GM18873 (cell line): ENCODE results near the gene ICAM2.
"Not testable (repeated sequence)": the region's sequence is repeated elsewhere in the genome, so short reads cannot be mapped to it uniquely, and the experiment has no call there.

Experiments
- ATAC-seq: cut with Tn5 transposase; IDR thresholded peaks from one replicate; pipeline ENCODE4 v1.9.1; 2021; ENCODE audit warnings: mild to moderate bottlenecking, moderate library complexity, moderate number of reproducible peaks; ENCODE audit not compliant: unreplicated experiment, low FRiP score

ICAM2 gene

DNA sequence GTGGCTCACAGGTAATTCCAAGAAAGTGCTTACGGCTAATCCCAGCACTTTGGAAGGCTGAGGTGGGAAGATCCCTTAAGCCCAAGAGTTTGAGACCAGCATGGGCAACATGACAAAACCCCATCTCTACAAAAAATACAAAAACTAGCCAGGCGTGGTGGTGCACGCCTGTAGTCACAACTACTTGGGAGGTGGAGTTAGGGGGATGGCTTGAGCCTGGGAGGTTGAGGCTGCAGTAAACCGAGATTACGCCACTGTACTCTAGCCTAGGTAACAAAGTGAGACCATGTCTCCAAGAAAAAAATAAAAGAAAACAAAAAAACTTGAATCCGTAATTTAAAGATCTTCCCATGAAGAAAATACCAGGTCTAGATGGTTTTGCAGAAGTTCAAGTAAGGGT lies 5.0 kb downstream of the ICAM2 start:
- ATAC-seq: no peak

DNA sequence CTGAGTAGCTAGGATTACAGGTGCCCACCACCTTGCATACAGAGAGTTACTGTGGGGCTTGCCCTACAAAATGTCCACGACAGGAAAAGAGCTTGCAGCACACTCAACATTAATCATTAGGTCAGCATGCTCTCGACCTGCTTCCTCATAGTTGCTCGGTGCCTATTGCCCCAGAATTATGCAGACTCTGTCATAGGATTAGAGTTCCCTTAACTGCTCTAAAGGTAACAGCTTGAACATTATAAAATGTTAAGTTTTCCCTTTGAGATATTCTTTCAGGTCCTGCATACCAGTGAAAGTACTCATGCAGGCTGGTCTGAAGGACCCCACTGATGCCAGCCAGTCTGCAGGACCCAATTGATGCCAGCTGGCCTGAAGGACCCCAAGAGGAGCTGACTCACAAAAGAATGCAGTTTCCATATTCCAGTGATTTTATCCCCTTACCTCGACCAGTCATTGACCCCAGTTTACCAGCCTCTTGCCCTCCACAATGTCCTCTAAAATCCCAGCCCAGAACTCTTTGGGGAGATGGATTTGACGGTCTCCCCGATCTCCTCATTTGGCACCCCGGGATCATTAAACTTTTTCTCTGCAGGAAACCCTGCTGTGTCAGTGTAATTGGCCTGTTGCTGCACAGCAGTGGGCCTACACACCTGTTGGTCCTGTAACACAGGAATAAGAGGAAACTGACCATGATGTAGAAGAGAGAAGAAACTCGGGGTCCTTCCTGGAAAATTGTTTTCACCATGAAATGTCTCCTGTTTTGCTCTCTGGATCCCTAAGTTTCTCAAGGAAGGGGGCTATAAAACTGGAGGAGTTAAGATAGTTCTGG lies 10.6 kb downstream of the ICAM2 start:
- no peak for ATAC-seq

DNA sequence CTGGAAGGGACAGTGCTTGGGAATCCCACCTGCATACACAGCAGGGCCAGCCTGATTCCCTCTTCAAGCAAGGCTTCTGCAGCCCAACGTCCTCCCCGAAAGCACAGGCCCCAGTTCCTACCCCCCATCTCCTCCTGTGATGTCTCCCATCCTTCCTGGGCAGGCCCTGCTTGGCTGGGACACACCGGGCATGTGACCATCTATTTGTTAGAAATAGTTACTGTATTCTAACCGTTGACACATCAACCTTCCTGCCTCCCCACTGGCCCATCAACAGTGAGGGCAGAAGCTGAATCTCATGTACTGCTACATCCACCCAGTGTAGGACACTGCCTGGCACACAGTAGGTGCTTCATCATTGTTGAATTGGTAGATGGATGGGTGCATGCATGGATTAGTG lies 11.6 kb downstream of the ICAM2 start:
- ATAC-seq: no peak

DNA sequence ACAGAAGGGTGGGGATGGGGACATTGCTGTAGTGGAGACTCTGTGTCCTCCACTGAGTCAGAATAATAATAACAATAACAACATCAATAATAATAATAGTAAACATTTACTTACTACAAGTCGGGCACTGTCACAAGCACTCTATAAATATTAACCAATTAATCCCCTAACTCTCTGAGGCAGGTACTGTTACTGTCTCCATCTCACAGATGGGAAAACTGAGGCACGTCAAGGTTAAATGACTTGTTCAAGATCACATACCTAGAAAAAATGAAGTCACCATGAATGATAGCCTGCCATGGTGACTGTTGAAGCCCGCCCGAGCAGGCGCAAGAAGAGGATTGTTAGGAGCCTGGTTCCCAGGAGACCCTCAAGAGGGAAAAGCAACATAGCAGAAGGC lies 12.1 kb downstream of the ICAM2 start:
- ATAC-seq: no peak

DNA sequence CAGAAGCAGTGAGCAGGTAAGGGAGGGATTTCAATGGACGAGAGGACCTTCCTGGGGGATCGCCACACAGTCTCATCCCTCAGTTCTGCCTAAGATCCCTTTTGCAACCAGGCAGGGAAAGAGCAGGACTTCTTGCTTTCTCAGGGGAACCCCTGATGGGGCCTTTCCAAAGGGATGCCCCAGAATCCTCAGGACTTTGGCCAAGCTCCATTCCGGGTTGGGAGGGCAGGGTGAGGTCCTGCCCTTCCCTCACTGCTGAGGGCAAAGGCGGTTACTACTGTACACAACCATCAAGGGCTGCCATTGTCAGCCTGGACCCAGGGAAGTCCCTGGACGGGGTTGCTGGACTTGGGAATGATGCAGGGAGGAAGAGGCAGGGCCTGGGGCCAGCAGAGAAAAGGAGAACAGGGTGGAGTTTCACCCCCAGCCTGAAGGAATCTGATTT lies 12.6 kb downstream of the ICAM2 start:
- no peak for ATAC-seq

DNA sequence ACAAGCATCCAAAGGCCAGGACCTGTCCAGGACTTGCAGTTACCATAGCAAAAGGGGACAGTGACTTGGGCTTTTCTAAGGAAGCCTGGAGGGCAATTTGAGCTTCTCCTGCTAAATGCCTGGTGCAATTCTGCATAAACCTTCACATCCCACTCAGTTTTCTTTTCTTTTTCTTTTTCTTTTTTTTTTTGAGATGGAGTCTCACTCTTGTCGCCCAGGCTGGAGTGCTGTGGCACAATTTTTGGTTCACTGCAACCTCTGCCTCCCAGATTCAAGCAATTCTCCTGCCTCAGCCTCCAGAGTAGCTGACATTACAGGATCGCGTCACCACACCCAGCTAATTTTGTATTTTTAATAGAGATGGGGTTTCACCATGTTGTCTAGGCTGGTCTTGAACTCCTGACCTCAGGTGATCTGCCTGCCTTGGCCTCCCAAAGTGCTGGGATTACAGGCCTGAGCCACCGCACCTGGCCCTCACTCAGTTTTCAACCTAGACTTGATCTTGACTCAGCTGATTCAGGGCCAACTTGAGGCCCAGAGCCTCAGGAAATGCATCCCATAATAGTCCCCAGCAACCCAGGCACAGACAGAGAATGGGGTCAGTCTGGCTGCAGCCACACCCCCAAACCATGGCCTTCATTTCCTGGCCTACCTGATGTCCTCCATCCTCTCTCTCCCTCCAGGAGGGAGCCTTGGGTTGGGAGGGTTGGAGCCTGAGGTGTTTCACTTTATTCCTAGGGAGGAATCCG lies 13.2 kb downstream of the ICAM2 start:
- ATAC-seq: not testable (repeated sequence)

DNA sequence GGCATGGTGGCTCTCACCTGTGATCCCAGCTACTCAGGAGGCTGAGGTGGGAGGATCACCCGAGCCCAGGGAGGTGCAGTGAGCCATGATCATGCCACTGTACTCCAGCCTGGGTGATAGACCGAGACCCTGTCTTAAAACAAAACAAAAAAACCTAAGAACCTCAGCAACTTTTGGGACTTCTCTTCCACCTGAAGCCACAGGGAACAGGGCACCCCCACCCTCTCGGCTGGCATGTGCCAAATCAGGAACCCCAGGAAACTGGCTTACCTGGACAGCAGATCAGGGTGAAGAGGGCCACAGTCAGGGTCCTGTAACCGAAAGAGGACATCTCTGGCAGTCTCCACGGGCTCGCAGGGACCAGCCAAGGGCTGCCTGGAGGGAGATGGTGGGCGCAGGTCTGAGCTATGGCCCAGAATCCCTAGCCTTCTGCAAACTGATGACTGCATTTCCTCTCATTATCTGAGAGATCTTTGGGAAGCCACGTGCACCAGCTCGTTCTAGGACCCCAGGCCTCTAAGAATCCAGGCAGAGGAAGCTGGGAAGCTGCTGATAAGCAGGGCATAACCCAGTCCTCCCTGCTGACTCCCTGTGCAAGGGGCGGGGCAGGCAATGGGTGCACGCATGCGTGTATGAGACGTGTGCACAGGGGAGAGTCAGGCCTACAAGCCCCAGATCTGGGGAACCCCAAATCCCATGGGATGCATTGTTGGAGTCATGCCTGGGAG lies 13.9 kb downstream of the ICAM2 start:
- ATAC-seq: no peak

DNA sequence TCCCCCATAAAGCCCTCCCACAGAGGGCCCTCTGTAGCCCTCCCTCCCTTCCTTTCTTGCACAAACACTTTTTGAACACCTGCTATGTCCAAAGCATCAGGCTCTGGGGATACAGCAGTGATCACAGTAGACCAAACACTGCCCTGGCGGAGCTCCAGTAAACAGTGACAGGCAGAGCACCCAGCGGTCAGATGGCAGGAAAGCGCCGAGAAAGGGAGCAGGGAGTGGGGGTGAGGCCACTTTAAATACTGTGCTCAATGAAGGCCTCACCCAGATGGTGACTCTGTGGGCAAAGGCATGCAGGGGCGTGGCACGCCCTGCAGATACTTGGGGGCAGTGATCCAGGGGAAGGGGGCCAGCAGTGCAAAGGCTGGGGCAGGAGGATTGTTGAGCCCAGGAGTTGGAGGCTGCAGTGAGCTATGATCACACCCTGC lies 14.7 kb downstream of the ICAM2 start:
- no peak for ATAC-seq

DNA sequence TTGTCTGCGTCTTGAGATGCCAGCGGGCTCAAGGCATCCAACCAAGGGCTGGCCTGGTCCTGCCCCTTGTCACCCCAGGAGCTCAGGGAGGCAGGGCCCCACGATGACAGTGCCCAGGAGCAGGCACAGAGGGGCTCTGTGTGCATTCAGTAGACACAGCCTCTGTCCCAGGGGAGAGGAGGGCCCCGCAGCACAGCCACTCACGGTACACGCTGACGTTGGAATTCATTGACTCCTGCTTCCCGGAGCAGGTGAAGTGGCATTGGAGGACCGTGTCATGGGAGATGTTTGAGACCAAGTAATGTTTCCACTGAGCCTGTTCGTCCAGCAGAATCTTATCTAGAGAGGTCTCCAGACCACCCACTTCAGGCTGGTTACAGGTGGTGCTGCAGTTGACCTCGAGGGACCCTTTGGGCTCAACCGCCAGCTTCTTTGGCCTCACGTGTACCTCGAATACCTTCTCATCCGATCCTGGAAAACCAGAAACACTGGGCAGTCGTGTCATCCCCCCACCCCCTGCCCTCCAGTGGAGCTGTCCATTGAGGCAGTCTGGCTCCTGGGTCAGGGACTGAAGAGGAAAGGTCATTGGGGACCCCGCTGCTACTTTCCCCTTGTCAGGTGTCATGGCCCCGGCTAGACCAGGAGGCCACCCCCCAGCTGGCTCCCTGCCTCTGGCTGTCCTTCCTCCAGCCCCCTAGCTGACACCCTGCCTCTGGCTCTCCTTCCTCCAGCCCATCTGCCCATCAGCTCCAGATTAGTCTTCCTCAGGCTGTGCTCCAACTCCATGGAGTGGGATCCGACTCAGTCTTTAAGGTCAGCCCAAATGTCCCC lies 15.3 kb downstream of the ICAM2 start:
- no peak for ATAC-seq

DNA sequence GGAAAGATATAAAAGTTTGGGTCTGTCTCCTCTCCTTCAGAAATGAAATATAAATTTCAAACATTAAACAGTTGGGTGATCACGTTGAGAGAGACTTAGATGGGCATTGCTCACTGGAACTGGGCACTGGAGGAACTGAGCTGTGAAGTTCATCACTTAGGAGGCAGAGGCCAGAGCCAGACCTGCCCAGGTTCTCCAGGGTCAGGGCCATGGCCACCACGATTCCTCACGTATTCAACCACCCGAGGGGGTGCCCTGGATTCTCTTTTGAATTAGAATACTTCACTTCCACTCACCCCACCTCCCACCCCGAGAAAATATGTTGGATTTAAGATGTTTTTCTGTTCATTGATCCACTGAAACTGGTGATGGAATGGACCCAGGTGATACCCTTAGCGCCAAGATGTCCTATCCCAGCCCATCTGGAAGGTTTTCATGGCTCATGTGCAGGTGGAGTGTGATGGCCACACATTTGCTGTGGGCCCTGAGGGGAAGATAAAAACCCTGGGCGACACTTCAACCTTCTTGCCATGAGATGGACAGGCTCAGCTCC lies 16.1 kb downstream of the ICAM2 start:
- ATAC-seq: no peak

DNA sequence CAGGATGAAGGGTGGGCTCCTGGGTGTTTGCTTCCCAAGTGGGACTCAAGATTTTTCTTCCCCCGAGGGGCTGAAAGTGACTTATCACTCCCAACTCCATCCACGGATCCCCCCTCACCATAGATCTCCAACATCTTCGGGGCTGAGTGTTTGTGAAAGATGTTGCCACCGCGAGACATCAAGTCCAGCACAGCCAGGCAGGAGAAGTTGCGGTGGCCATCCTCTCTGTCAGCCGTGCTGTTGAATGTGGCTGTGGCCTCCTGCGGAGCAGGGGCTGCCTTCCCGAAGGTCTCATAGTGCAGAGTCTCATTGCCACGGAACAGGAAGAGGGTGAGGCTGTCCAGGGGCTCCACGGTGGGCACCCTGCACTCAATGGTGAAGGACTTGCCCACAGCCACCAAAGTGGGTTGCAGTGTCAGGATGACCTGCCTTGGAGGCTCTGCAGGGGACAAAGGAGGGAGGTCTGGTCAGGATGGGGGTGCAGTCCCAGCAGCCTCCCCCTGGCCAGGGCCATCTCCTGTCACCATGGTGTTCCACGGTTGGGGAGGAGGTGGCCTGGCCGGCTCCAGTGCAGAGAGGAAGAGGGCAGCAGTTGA lies 16.8 kb downstream of the ICAM2 start:
- ATAC-seq: no peak

DNA sequence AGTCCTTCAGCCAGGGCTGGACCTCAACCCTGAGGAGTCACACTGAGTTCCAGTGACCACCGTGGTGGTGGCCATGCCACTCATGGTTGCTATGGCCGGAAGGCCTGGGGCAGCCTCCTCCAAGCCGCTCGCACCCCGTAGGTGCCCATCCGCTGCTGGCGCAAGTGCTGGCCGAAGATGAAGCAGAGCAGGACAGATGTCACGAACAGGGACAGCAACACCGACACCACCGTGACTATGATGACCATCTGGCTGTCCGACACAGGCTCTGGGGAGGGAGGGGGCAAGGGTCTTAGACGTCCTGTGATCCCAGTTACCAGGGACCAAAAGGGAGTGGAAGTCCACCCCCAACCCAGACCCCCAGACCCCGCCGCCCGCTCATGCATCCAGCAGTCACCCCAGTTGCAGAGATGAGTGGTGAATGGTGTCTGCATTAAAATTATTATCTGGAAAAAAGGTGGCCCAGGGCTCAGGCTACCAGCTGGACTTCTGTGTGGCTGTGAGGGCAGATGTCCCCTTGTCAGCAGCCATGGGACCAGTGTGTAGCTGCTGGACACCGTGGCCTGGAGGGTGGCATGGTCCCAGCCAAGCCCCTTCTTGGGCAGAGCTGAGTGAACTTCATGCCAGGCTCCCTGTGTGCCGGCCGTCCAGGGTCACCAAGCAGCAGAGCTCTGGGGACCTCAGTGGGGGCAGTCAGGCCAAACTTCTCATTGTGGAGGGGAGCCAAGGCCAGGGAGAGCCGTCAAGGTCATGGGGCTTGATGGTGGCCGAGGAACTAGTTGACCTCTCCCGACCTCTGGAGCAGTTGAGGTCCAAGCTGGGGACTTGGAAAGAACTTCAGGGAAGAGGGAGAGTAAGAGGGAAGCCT lies 17.5 kb downstream of the ICAM2 start:
- no peak for ATAC-seq

DNA sequence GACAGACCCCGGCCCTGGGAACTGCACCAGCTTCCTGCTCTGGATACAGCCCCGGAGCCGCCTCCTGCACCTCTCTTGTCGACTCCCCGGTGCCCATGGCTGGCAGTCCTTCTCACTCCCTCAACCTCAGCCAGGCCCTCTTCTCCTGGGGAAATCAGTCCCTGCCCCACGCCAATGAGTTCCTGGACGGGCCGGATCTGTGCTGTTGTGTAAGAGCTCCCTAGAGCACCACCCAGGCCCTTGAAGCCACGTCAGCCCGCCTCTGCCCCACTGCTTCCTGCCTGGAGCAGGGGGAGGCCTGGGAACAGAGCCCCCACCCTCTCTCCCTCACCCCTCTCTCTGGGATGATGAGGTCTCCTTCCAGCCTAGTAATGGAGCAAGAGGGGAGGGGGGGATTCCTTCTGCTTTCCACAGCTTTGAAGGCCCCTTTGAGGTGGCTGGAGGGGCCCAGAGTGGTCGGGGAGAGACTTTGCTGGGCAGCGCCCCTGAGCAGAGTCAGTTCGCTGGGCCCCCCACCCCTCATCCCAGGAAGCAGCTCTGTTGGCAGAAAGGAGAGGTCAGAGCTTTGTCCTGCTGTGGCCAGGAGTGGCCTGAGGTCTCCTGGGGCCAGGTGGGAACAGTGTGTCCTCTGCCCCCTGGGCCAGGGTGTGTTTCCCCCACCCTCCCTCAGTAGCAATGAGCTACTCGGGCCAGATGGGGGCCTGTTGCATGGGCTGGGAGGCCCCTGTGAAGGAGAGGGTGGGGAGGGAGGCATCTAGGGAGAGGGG lies 18.5 kb downstream of the ICAM2 start:
- ATAC-seq: no peak

DNA sequence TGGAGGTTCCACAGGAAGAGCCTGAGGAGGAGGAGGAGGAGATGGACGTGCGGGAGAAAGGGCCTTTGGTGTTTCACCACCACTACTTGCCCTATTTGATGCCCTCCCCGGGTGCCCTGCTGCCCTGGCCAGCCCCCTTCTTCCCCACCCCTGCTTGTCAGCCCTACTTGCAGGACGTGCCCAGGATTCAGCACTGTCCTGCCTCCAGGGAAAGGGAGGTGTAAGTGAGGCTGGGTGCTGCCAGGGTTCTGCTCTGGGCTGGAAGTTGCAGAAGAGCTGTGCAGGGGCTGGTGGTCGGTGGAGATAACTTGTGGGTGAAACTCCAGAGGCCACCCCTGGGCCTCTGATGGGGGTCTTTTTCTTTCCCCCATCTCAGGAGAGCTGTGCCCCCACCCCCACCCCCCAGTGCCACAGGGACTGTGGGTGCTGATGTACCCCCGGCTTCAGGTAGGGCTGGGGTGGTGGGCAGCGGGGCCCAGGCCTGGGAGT lies 19.3 kb downstream of the ICAM2 start:
- ATAC-seq: no peak

DNA sequence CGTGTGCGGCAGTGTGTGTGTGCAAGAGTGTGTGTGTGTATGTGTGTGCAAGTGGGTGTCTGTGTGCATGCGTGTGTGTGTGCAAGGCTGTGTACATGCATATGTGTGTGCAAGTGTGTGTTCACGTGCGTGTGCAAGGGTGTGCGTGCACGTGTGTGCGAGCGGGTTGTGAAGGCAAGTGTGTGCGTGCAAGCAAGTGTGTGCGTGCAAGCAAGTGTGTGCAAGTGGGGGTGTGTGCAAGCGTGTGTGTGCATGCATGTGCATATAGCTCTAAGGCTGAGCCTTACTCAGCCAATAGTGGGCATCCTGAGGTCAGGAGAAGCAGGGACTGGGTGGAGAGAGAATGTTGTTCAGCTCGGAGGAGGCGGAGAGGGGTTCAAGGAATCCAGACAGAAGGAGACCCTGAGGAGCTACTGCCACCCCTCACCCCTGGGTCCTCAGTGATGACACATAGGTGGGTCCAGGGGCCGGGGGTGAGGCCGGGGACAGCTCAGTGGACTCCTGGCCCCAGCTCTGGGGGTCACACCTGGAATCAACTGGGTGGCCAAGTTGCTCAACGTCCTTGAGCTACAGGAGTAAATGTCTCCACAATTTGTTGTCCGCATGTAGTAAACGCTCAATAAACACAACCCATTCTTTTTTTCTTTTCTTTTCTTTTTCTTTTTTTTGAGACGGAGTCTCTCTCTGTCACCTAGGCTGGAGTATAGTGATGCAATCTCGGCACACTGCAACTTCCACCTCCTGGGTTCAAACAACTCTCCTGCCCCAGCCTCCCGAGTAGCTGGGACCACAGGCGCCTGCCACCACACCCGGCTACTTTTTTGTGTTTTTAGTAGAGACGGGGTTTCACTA lies 20.5 kb downstream of the ICAM2 start:
- no peak for ATAC-seq

DNA sequence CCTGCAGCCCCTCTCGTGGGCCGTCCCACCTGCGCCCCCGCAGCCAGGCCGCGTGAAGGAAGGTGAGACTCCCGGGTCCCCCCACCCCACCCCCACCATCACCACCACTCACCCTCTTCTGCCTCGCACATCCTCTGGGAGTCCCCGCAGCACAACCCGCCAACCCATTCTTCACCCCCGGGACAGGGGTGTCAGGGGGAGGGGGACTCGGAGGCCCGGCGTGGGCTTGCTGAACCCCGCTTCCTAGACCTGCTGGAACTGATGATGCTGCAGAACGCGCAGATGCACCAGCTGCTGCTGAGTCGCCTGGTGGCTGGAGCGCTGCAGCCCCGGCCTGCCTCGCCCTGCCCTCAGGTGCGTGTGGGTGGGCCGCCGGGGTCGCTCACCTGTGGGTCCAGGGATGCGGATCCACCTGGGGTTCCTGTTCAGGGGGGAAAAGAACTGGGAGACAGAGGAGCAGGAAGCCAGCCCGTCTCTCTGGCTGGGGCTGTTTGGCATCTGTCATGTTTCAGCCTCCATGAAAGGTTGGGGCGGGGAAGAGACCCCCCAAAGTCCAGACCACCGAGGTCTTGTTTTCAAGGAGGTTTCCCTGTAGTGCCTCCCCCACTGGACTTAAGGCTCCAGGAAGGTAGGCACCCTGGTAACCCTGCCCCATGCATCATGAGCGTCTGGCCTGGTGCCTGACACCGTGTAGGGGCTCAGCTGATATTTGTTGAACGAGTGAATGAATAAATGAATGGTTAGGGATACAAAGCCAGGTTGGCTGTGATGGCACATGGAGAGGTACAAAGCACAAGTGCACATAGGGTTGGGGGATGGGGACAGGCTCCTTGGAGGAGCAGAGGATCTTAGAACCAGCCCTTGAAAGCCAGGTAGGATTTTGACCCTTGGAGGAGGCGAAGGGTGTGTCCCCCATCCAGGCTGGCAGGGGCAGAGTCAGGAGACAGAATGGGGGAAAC lies 21.4 kb downstream of the ICAM2 start:
- ATAC-seq: no peak
